Muscle of leg (tissue), 11 donors: Measurements from ENCODE around the gene EXOC3L4. TPM values are rescaled to one million over a fixed set of nuclear protein-coding genes. Genes with fewer than 3 reads are reported as not detected.

ENCODE experiments used
- DNase-seq: peaks from one replicate; pipeline ENCODE4 v3.0.0; 2013
- H3K27ac ChIP-seq: one replicate; pipeline ENCODE4 v1.5.1; 2013; ENCODE audit warnings: mild to moderate bottlenecking, low read length, control low read depth
- H3K27me3 ChIP-seq: one replicate; pipeline ENCODE4 v1.6.1; 2013; ENCODE audit warnings: low read length; ENCODE audit not compliant: control insufficient read depth, insufficient read depth
- H3K36me3 ChIP-seq: one replicate; pipeline ENCODE4 v1.6.1; 2013; ENCODE audit warnings: low read length; ENCODE audit not compliant: control insufficient read depth, insufficient read depth
- H3K4me1 ChIP-seq: one replicate; pipeline ENCODE4 v1.6.1; 2013; ENCODE audit warnings: low read length; ENCODE audit not compliant: control insufficient read depth, insufficient read depth
- H3K4me3 ChIP-seq: one replicate; pipeline ENCODE4 v1.5.1; 2013; ENCODE audit warnings: low read length, control low read depth
- H3K9me3 ChIP-seq: replicated peaks from 2 replicates; pipeline ENCODE4 v1.6.1; 2013; ENCODE audit warnings: low read depth, low read length; ENCODE audit not compliant: control insufficient read depth
- WGBS: methylation state at CpG from one replicate; pipeline ENCODE4 v1.1.5; 2013; ENCODE audit warnings: missing lambda C conversion rate; ENCODE audit not compliant: insufficient coverage; 5-methylcytosine and 5-hydroxymethylcytosine counted together
- polyA plus RNA-seq, 8 donors: library from polyadenylated mRNA; unstranded; fragments of 120-200 nt; gene quantifications; one replicate each; pipeline versions ENCODE4 v1.2.1 to v1.2.3, GENCODE V29; 2013; ENCODE audit warnings: inconsistent platforms in 1 of 8, low replicate concordance in 1 of 8; ENCODE audit not compliant: insufficient read length in 8 of 8, insufficient read depth in 1 of 8
- total RNA-seq: library from RNA; stranded (reverse); fragments of 120-200 nt; gene quantifications from one replicate; pipeline ENCODE4 v1.2.4, GENCODE V29; 2013

EXOC3L4 gene
- total and polyA plus RNA-seq, 9 donors: 0.23 to 1.6 (median 0.62) TPM; not detected in 1

- H3K4me1 ChIP-seq: peaks cover 75% of the 10 kb centered on the region
- no peaks in the 10 kb centered on the region for H3K9me3 ChIP-seq
- H3K36me3 ChIP-seq: peaks cover 52% of the 10 kb centered on the region
- peaks cover 31% of the 10 kb centered on the region for H3K27me3 ChIP-seq
- no peak overlapping the region for H3K27ac ChIP-seq
- DNase-seq: no peak
- 87% methylated on average over 16 of the region's 16 CpGs for WGBS
- no peak overlapping the region for H3K4me3 ChIP-seq
These were observed 33.5 kb downstream of the EXOC3L4 start for GRCh38 chr14:103127861-103128598.

- Histone ChIP-seq H3K36me3 (peaks cover 60% of the 10 kb centered on the region), H3K9me3 (no peaks in the 10 kb centered on the region), H3K4me1 (peaks cover 70% of the 10 kb centered on the region), H3K4me3 (no peak overlapping the region), H3K27me3 (peaks cover 29% of the 10 kb centered on the region), H3K27ac (no peak overlapping the region)
- DNase-seq: peak; percentile 5
- 81% methylated on average over 12 of the region's 13 CpGs for WGBS
These were observed 34.2 kb downstream of the EXOC3L4 start for GRCh38 chr14:103128631-103129300.

- Histone ChIP-seq H3K4me3 (no peak overlapping the region), H3K27ac (no peak overlapping the region), H3K4me1 (peaks cover 63% of the 10 kb centered on the region), H3K27me3 (peaks cover 25% of the 10 kb centered on the region), H3K9me3 (no peaks in the 10 kb centered on the region), H3K36me3 (peaks cover 63% of the 10 kb centered on the region)
- DNase-seq: no peak
- WGBS: 87% methylated on average over 4 of the region's 12 CpGs
These were observed 34.9 kb downstream of the EXOC3L4 start for GRCh38 chr14:103129301-103130016.

- Histone ChIP-seq H3K4me1 (peaks cover 56% of the 10 kb centered on the region), H3K4me3 (no peak overlapping the region), H3K27me3 (peaks cover 18% of the 10 kb centered on the region), H3K9me3 (no peaks in the 10 kb centered on the region), H3K27ac (no peak overlapping the region), H3K36me3 (peaks cover 69% of the 10 kb centered on the region)
- DNase-seq: no peak
- WGBS: 80% methylated on average over 21 of the region's 26 CpGs
These were observed 35.7 kb downstream of the EXOC3L4 start for GRCh38 chr14:103130017-103130764.

GRCh38 chr14:103130965-103131364, 36.4 kb downstream of the EXOC3L4 start:
- H3K36me3 ChIP-seq: peaks cover 72% of the 10 kb centered on the region
- peak overlapping the region; percentile 35 for H3K27ac ChIP-seq
- no peak overlapping the region for H3K4me3 ChIP-seq
- H3K27me3 ChIP-seq: peaks cover 11% of the 10 kb centered on the region
- 32% methylated on average over 6 of the region's 8 CpGs for WGBS
- H3K9me3 ChIP-seq: no peaks in the 10 kb centered on the region
- H3K4me1 ChIP-seq: peaks cover 48% of the 10 kb centered on the region
- DNase-seq: peak; percentile 75

GRCh38 chr14:103131580-103131979, 37.1 kb downstream of the EXOC3L4 start:
- Histone ChIP-seq H3K27ac (no peak overlapping the region), H3K4me3 (no peak overlapping the region), H3K4me1 (peaks cover 42% of the 10 kb centered on the region), H3K9me3 (no peaks in the 10 kb centered on the region), H3K27me3 (peaks cover 8% of the 10 kb centered on the region), H3K36me3 (peaks cover 70% of the 10 kb centered on the region)
- 87% methylated on average over 8 of the region's 9 CpGs for WGBS
- DNase-seq: no peak

- DNase-seq: no peak
- WGBS: 75% methylated on average over 33 of the region's 39 CpGs
- no peak overlapping the region for H3K27ac ChIP-seq
- H3K9me3 ChIP-seq: no peaks in the 10 kb centered on the region
- H3K4me3 ChIP-seq: no peak overlapping the region
- H3K27me3 ChIP-seq: peaks cover 5% of the 10 kb centered on the region
- peaks cover 38% of the 10 kb centered on the region for H3K4me1 ChIP-seq
- peaks cover 71% of the 10 kb centered on the region for H3K36me3 ChIP-seq
These were observed 38.1 kb downstream of the EXOC3L4 start for GRCh38 chr14:103132381-103133209.

GRCh38 chr14:103133210-103134140, 39.0 kb downstream of the EXOC3L4 start:
- Histone ChIP-seq H3K36me3 (peaks cover 62% of the 10 kb centered on the region), H3K4me3 (no peak overlapping the region), H3K4me1 (peaks cover 38% of the 10 kb centered on the region), H3K9me3 (no peaks in the 10 kb centered on the region), H3K27me3 (no peaks in the 10 kb centered on the region), H3K27ac (no peak overlapping the region)
- 87% methylated on average over 25 of the region's 25 CpGs for WGBS
- no peak for DNase-seq
